Common myeloid progenitor, CD34-positive (primary cell): ENCODE data around the gene CFAP91.

Source experiments
- CTCF ChIA-PET: fragments of 350-600 bp; sonication (Branson Sonifier 250); formaldehyde crosslinking; loops from one replicate; lab custom pipeline; 2021; ENCODE audit warnings: antibody characterized with exemption; lab: Charles Lee
- POLR2A ChIA-PET: fragments of 350-600 bp; sonication (Branson Sonifier 250); formaldehyde crosslinking; loops from one replicate; lab custom pipeline; 2021; ENCODE audit warnings: antibody characterized with exemption; lab: Charles Lee
- DNase-seq, 3 donors: peaks; one replicate each; pipeline versions ENCODE4 v3.0.0 to v3.0.0-alpha.2; 2013
- H3K27ac ChIP-seq, 2 experiments: 1 replicate in 1 of 2; 2 replicates in 1 of 2; pipeline ENCODE4 v1.7.0; 2013; ENCODE audit warnings: inconsistent platforms in 2 of 2, low read length in 2 of 2, mild to moderate bottlenecking in 2 of 2, low read depth in 1 of 2, moderate library complexity in 1 of 2; ENCODE audit not compliant: severe bottlenecking in 2 of 2, insufficient read depth in 1 of 2, poor library complexity in 1 of 2
- H3K27me3 ChIP-seq, 5 experiments: replicated peaks in 2 of 5; 1 replicate in 3 of 5; 2 replicates in 2 of 5; pipeline versions ENCODE4 v1.6.1 to v1.7.0; 2013; ENCODE audit warnings: low read length in 4 of 5, mild to moderate bottlenecking in 2 of 5, moderate library complexity in 2 of 5, inconsistent platforms in 1 of 5; ENCODE audit not compliant: insufficient read depth in 5 of 5, control insufficient read depth in 4 of 5
- H3K36me3 ChIP-seq, 4 experiments: 1 replicate in 2 of 4; 2 replicates in 2 of 4; pipeline versions ENCODE4 v1.6.1 to v1.7.0; 2013; ENCODE audit warnings: low read length in 3 of 4, control low read depth in 1 of 4, mild to moderate bottlenecking in 1 of 4; ENCODE audit not compliant: control insufficient read depth in 4 of 4, insufficient read depth in 4 of 4
- H3K4me1 ChIP-seq, 4 experiments: 1 replicate in 3 of 4; 2 replicates in 1 of 4; pipeline versions ENCODE4 v1.6.1 to v1.7.1; 2013; ENCODE audit warnings: low read length in 3 of 4, mild to moderate bottlenecking in 3 of 4, control low read depth in 1 of 4, inconsistent platforms in 1 of 4, moderate library complexity in 1 of 4; ENCODE audit not compliant: control insufficient read depth in 4 of 4, insufficient read depth in 4 of 4; ENCODE audit errors: control extremely low read depth in 1 of 4
- H3K4me3 ChIP-seq, 7 experiments: 1 replicate in 4 of 7; 2 replicates in 3 of 7; pipeline versions ENCODE4 v1.5.1 to v1.7.0; 2013; ENCODE audit warnings: mild to moderate bottlenecking in 7 of 7, low read length in 6 of 7, moderate library complexity in 6 of 7, inconsistent platforms in 2 of 7, low read depth in 2 of 7, control low read depth in 1 of 7; ENCODE audit not compliant: insufficient read depth in 4 of 7, control insufficient read depth in 1 of 7; ENCODE audit errors: extremely low read depth in 1 of 7
- H3K9me3 ChIP-seq, 5 experiments: 1 replicate in 4 of 5; 2 replicates in 1 of 5; pipeline versions ENCODE4 v1.6.1 to v1.7.1; 2013; ENCODE audit warnings: low read length in 4 of 5, mild to moderate bottlenecking in 2 of 5, inconsistent platforms in 1 of 5, low read depth in 1 of 5, moderate library complexity in 1 of 5; ENCODE audit not compliant: control insufficient read depth in 4 of 5, insufficient read depth in 2 of 5; ENCODE audit errors: control extremely low read depth in 1 of 5
- WGBS: methylation state at CpG from one replicate; pipeline ENCODE4 v1.1.5; 2013; ENCODE audit not compliant: insufficient coverage; 5-methylcytosine and 5-hydroxymethylcytosine counted together

CFAP91 gene

GRCh38 chr3:119717520-119717919 lies 14.7 kb downstream of the CFAP91 start:
- DNase-seq: no peak
- Histone ChIP-seq H3K4me1 (no peaks in the 10 kb centered on the region), H3K9me3 (no peaks in the 10 kb centered on the region), H3K27me3 (no peaks in the 10 kb centered on the region), H3K27ac (no peak overlapping the region), H3K4me3 (no peak overlapping the region), H3K36me3 (no peaks in the 10 kb centered on the region)
- POLR2A ChIA-PET: no interaction called here
- CTCF ChIA-PET: no interaction called here
- WGBS: 96% methylated on average over 2 of the region's 5 CpGs

- no CpG with 5 or more reads among the region's 2 CpGs for WGBS
- ChIA-PET CTCF (no interaction called here), POLR2A (interaction anchor here (0.6 kb wide), 1 partner anchor 92 kb away, joined by 3 read pairs; no protein-coding TSS in a partner anchor)
Observed at GRCh38 chr3:119723022-119723421, 20.2 kb downstream of the CFAP91 start.

GRCh38 chr3:119726909-119727308 lies 24.1 kb downstream of the CFAP91 start:
- POLR2A ChIA-PET: no interaction called here

More at GRCh38 chr3:119723022-119723421, 20.2 kb downstream of the CFAP91 start:
- Histone ChIP-seq H3K4me1 (no peaks in the 10 kb centered on the region), H3K27me3 (no peaks in the 10 kb centered on the region), H3K4me3 (no peak overlapping the region), H3K9me3 (no peaks in the 10 kb centered on the region), H3K27ac (no peak overlapping the region), H3K36me3 (no peaks in the 10 kb centered on the region)
- peak in 1 of 3 donors; percentile 15 for DNase-seq

GRCh38 chr3:119729996-119730395 lies 27.2 kb downstream of the CFAP91 start:
- POLR2A ChIA-PET: no interaction called here

More at GRCh38 chr3:119726909-119727308, 24.1 kb downstream of the CFAP91 start:
- Histone ChIP-seq H3K4me3 (no peak overlapping the region), H3K36me3 (no peaks in the 10 kb centered on the region), H3K27me3 (no peaks in the 10 kb centered on the region), H3K27ac (no peak overlapping the region), H3K9me3 (no peaks in the 10 kb centered on the region), H3K4me1 (no peaks in the 10 kb centered on the region)
- WGBS: 83% methylated on average over 1 of the region's 2 CpGs
- no peak for DNase-seq
- CTCF ChIA-PET: interaction anchor here (1.1 kb wide), 1 partner anchor 91 kb away, joined by 3 read pairs; no protein-coding TSS in a partner anchor

GRCh38 chr3:119731560-119732343 lies 28.9 kb downstream of the CFAP91 start:
- Histone ChIP-seq H3K36me3 (no peaks in the 10 kb centered on the region), H3K4me3 (no peak overlapping the region), H3K27me3 (no peaks in the 10 kb centered on the region), H3K4me1 (no peaks in the 10 kb centered on the region), H3K27ac (no peak overlapping the region), H3K9me3 (peaks cover 0 to 2% (median 0%) of the 10 kb centered on the region in 5 experiments)
- POLR2A ChIA-PET: no interaction called here
- no peak for DNase-seq
- 96% methylated on average over 5 of the region's 8 CpGs for WGBS
- CTCF ChIA-PET: interaction anchor here (0.9 to 1.6 kb wide), 2 partner anchors 10 to 13 kb away, joined by 3 to 4 read pairs; no protein-coding TSS in a partner anchor

More at GRCh38 chr3:119729996-119730395, 27.2 kb downstream of the CFAP91 start:
- Histone ChIP-seq H3K4me3 (no peak overlapping the region), H3K36me3 (no peaks in the 10 kb centered on the region), H3K27ac (no peak overlapping the region), H3K9me3 (no peaks in the 10 kb centered on the region), H3K27me3 (no peaks in the 10 kb centered on the region), H3K4me1 (no peaks in the 10 kb centered on the region)
- DNase-seq: no peak
- CTCF ChIA-PET: no interaction called here
- 100% methylated on average over 5 of the region's 6 CpGs for WGBS

GRCh38 chr3:119733812-119734211 lies 31.0 kb downstream of the CFAP91 start:
- H3K9me3 ChIP-seq: peaks cover 0 to 2% (median 0%) of the 10 kb centered on the region in 5 experiments

GRCh38 chr3:119738741-119739140 lies 35.9 kb downstream of the CFAP91 start:
- ChIA-PET POLR2A (no interaction called here), CTCF (no interaction called here)
- Histone ChIP-seq H3K4me1 (peaks cover 0 to 9% (median 0%) of the 10 kb centered on the region in 4 experiments), H3K36me3 (no peaks in the 10 kb centered on the region), H3K27me3 (no peaks in the 10 kb centered on the region), H3K4me3 (no peak overlapping the region), H3K27ac (no peak overlapping the region), H3K9me3 (peaks cover 0 to 2% (median 0%) of the 10 kb centered on the region in 5 experiments)
- DNase-seq: no peak

More at GRCh38 chr3:119733812-119734211, 31.0 kb downstream of the CFAP91 start:
- Histone ChIP-seq H3K27me3 (no peaks in the 10 kb centered on the region), H3K4me3 (no peak overlapping the region), H3K4me1 (no peaks in the 10 kb centered on the region), H3K36me3 (no peaks in the 10 kb centered on the region), H3K27ac (no peak overlapping the region)
- WGBS: 98% methylated on average over 4 of the region's 5 CpGs
- no peak for DNase-seq
- CTCF ChIA-PET: interaction anchor here (0.5 to 1.0 kb wide), 2 partner anchors 9 to 539 kb away, joined by 3 read pairs; no protein-coding TSS in a partner anchor
- POLR2A ChIA-PET: no interaction called here
